K562 (cell line): Measurements from ENCODE around the gene OR2T8. TPM values are rescaled to one million over a fixed set of nuclear protein-coding genes. Genes with fewer than 3 reads are reported as not detected.

ENCODE experiments used
- CSDE1 ChIP-seq, 2 experiments: fragments of 450-650 bp; IDR thresholded peaks; 2 replicates each; pipeline ENCODE4 v1.6.1; 2016; ENCODE audit warnings: mild to moderate bottlenecking in 1 of 2
- EGR1 ChIP-seq: fragments of 450-650 bp; conservative IDR thresholded peaks from 2 replicates; pipeline ENCODE4 v1.6.1; 2017; ENCODE audit warnings: mild to moderate bottlenecking
- FOSL1 ChIP-seq: fragments of 200-800 bp; sonication (Bioruptor generic); conservative IDR thresholded peaks from 2 replicates; pipeline ENCODE4 v1.6.1; 2016; ENCODE audit warnings: missing genetic modification characterization, missing compliant biosample characterization
- GATAD2B ChIP-seq: fragments of 450-650 bp; IDR thresholded peaks from 2 replicates; pipeline ENCODE4 v1.6.1; 2017; ENCODE audit warnings: mild to moderate bottlenecking, borderline replicate concordance
- IRF2 ChIP-seq: sonication (generic); formaldehyde crosslinking; IDR thresholded peaks from 2 replicates; pipeline ENCODE4 v1.8.1; 2022; ENCODE audit warnings: mild to moderate bottlenecking, missing genetic modification reagents
- NFE2L1 ChIP-seq: fragments of 450-650 bp; IDR thresholded peaks from 2 replicates; pipeline ENCODE4 v1.6.1; 2016; ENCODE audit warnings: missing genetic modification characterization, low read depth, mild to moderate bottlenecking, missing compliant biosample characterization, moderate library complexity, borderline replicate concordance
- NONO ChIP-seq, 2 experiments: fragments of 200-400 bp in 1 of 2; fragments of 450-650 bp in 1 of 2; formaldehyde crosslinking in 1 of 2; IDR thresholded peaks; 2 replicates each; pipeline ENCODE4 v1.6.1; 2017; ENCODE audit warnings: low read depth in 2 of 2, mild to moderate bottlenecking in 2 of 2, moderate library complexity in 2 of 2, low read length in 1 of 2
- PHB2 ChIP-seq: fragments of 450-650 bp; IDR thresholded peaks from 2 replicates; pipeline ENCODE4 v1.6.1; 2017; ENCODE audit warnings: low read depth
- STAG1 ChIP-seq: sonication (generic); formaldehyde crosslinking; IDR thresholded peaks from 2 replicates; pipeline ENCODE4 v1.5.0; 2020; ENCODE audit warnings: missing genetic modification reagents, borderline replicate concordance
- STAT5A ChIP-seq: IDR thresholded peaks from 2 replicates; pipeline ENCODE4 v1.6.1; 2012; ENCODE audit warnings: low read length, inconsistent platforms, borderline replicate concordance
- TOE1 ChIP-seq, 2 experiments: fragments of 450-650 bp in 1 of 2; sonication (generic) in 1 of 2; formaldehyde crosslinking in 1 of 2; IDR thresholded peaks; 2 replicates each; pipeline versions ENCODE4 v1.7.1 to v1.8.0; 2016 to 2022; ENCODE audit warnings: borderline replicate concordance in 2 of 2, mild to moderate bottlenecking in 2 of 2, antibody characterized with exemption in 1 of 2, inconsistent platforms in 1 of 2, low read depth in 1 of 2, missing genetic modification reagents in 1 of 2, moderate library complexity in 1 of 2
- U2AF2 ChIP-seq: fragments of 200-400 bp; formaldehyde crosslinking; optimal IDR thresholded peaks from 2 replicates; pipeline ENCODE3; 2017; ENCODE audit warnings: low read depth, mild to moderate bottlenecking, low read length
- ZFP36 ChIP-seq: fragments of 150-350 bp; IDR thresholded peaks from 2 replicates; pipeline ENCODE4 v1.6.1; 2018; ENCODE audit warnings: low read length, low read depth; ENCODE audit not compliant: partially characterized antibody
- polyA plus RNA-seq, 8 experiments: library from polyadenylated mRNA; depleted of rRNA in 4 of 8; stranded (reverse) in 5 of 8; unstranded in 3 of 8; fragments of >200 nt; fragmentation: Nextera tagmentation in 2 of 8; fragmentation: Illumina TruSeq in 1 of 8; extraction: Ambion mirVana in 2 of 8; extraction: Trizol in 1 of 8; gene quantifications; 2 replicates each; pipeline versions ENCODE4 v1.2.1 to v1.2.3, GENCODE V29; 2011 to 2014; ENCODE audit warnings: inconsistent platforms in 1 of 8, missing spikeins in 1 of 8
- total RNA-seq, 7 experiments: library from RNA; depleted of rRNA in 6 of 7; stranded (reverse); fragments of >200 nt in 6 of 7; fragmentation: Illumina TruSeq in 2 of 7; extraction: Trizol in 2 of 7; gene quantifications; 2 replicates each; pipeline versions ENCODE4 v1.2.1 to v1.2.3, GENCODE V29; 2011 to 2021; ENCODE audit warnings: low replicate concordance in 1 of 7
- TF ChIP-seq, protein P1 (sequence below): fragments of 450-650 bp; IDR thresholded peaks from 2 replicates; pipeline ENCODE4 v1.6.1; 2018; ENCODE audit warnings: mild to moderate bottlenecking, low read depth; ENCODE audit not compliant: partially characterized antibody
- TF ChIP-seq, protein P2 (sequence below): IDR thresholded peaks from 2 replicates; pipeline ENCODE4 v1.6.1; 2011; ENCODE audit warnings: borderline replicate concordance, low read depth, mild to moderate bottlenecking, moderate library complexity, low read length; ENCODE audit not compliant: insufficient read depth, poor library complexity, severe bottlenecking
- TF ChIP-seq, protein P3 (sequence below): fragments of 450-650 bp; IDR thresholded peaks from 2 replicates; pipeline ENCODE4 v1.6.1; 2016; ENCODE audit warnings: missing biosample characterization, missing genetic modification characterization
- TF ChIP-seq, protein P4 (sequence below): fragments of 150-350 bp; conservative IDR thresholded peaks from 2 replicates; pipeline ENCODE4 v1.6.1; 2014; ENCODE audit warnings: low read length
- TF ChIP-seq, protein P5 (sequence below): conservative IDR thresholded peaks from 2 replicates; pipeline ENCODE4 v1.6.1; 2011; ENCODE audit warnings: low read depth, mild to moderate bottlenecking, low read length; ENCODE audit not compliant: control insufficient read depth

Gene OR2T8
- total and polyA plus RNA-seq, 9 of the 15 experiments (the other 6 are each of a cell fraction or from before 2014, with no cell fraction given), result 0.08 to 0.46 (median 0.31) TPM; not detected in 3

DNA sequence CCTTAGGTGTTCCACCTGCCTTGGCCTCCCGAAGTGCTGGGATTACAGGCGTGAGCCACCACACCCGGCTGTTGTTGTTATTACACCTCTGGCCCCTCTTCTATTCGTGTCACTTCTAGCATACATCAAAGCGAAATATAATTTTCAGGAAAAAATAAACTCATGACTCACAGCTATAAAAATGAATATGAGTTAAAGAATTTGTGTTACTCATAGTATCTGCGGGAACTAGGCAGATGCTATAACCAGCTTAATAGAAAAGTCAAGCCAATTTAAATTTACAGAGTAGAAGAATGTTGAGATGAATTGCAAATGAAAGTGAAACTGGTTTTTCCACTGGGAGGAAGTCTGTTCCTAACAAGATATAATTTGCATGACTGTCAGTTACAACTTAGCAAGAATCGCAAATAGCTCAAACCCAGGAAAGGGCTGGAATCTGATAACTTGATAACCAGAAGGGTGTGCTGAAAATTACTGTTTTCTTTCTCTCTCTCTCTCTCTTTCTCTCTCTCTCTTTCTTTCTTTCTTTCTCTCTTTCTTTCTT, 13.5 kb upstream of the OR2T8 start (continued):
- TF ChIP-seq, protein P1, sequence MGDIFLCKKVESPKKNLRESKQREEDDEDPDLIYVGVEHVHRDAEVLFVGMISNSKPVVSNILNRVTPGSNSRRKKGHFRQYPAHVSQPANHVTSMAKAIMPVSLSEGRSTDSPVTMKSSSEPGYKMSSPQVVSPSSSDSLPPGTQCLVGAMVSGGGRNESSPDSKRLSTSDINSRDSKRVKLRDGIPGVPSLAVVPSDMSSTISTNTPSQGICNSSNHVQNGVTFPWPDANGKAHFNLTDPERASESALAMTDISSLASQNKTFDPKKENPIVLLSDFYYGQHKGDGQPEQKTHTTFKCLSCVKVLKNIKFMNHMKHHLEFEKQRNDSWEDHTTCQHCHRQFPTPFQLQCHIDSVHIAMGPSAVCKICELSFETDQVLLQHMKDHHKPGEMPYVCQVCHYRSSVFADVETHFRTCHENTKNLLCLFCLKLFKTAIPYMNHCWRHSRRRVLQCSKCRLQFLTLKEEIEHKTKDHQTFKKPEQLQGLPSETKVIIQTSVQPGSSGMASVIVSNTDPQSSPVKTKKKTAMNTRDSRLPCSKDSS, result no peak
- TF ChIP-seq IRF2 (CRISPR knock-in tag) (peak; percentile 94), STAG1 (CRISPR knock-in tag) (no peak), TOE1 (IDR thresholded peaks at IDR 0.05; ENCODE audit: borderline replicate concordance) (no peak), TOE1 (CRISPR knock-in tag; IDR thresholded peaks at IDR 0.05; ENCODE audit: borderline replicate concordance, low read depth) (no peak), U2AF2 (peak; percentile 91), CSDE1 (IDR thresholded peaks at IDR 0.05) (no peak), NONO (IDR thresholded peaks at IDR 0.05; ENCODE audit: low read depth in 2 of 2, low read length in 1 of 2) (no peak), PHB2 (no peak), STAT5A (0 out of 2 replicates have a peak, but pooled peaks have one; percentile 12), GATAD2B (peak; percentile 46; the same call in 1 of the 2 replicates), FOSL1 (peak; percentile 18), ZFP36 (no peak), NFE2L1 (tag) (no peak), EGR1 (no peak)
- TF ChIP-seq, protein P2, sequence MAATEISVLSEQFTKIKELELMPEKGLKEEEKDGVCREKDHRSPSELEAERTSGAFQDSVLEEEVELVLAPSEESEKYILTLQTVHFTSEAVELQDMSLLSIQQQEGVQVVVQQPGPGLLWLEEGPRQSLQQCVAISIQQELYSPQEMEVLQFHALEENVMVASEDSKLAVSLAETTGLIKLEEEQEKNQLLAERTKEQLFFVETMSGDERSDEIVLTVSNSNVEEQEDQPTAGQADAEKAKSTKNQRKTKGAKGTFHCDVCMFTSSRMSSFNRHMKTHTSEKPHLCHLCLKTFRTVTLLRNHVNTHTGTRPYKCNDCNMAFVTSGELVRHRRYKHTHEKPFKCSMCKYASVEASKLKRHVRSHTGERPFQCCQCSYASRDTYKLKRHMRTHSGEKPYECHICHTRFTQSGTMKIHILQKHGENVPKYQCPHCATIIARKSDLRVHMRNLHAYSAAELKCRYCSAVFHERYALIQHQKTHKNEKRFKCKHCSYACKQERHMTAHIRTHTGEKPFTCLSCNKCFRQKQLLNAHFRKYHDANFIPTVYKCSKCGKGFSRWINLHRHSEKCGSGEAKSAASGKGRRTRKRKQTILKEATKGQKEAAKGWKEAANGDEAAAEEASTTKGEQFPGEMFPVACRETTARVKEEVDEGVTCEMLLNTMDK, result no peak
- TF ChIP-seq, protein P3, sequence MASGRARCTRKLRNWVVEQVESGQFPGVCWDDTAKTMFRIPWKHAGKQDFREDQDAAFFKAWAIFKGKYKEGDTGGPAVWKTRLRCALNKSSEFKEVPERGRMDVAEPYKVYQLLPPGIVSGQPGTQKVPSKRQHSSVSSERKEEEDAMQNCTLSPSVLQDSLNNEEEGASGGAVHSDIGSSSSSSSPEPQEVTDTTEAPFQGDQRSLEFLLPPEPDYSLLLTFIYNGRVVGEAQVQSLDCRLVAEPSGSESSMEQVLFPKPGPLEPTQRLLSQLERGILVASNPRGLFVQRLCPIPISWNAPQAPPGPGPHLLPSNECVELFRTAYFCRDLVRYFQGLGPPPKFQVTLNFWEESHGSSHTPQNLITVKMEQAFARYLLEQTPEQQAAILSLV (tag), result no peak
- TF ChIP-seq, protein P4, sequence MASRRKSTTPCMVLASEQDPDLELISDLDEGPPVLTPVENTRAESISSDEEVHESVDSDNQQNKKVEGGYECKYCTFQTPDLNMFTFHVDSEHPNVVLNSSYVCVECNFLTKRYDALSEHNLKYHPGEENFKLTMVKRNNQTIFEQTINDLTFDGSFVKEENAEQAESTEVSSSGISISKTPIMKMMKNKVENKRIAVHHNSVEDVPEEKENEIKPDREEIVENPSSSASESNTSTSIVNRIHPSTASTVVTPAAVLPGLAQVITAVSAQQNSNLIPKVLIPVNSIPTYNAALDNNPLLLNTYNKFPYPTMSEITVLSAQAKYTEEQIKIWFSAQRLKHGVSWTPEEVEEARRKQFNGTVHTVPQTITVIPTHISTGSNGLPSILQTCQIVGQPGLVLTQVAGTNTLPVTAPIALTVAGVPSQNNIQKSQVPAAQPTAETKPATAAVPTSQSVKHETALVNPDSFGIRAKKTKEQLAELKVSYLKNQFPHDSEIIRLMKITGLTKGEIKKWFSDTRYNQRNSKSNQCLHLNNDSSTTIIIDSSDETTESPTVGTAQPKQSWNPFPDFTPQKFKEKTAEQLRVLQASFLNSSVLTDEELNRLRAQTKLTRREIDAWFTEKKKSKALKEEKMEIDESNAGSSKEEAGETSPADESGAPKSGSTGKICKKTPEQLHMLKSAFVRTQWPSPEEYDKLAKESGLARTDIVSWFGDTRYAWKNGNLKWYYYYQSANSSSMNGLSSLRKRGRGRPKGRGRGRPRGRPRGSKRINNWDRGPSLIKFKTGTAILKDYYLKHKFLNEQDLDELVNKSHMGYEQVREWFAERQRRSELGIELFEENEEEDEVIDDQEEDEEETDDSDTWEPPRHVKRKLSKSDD, result no peak
- TF ChIP-seq, protein P5, sequence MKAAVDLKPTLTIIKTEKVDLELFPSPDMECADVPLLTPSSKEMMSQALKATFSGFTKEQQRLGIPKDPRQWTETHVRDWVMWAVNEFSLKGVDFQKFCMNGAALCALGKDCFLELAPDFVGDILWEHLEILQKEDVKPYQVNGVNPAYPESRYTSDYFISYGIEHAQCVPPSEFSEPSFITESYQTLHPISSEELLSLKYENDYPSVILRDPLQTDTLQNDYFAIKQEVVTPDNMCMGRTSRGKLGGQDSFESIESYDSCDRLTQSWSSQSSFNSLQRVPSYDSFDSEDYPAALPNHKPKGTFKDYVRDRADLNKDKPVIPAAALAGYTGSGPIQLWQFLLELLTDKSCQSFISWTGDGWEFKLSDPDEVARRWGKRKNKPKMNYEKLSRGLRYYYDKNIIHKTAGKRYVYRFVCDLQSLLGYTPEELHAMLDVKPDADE, result no peak
